Measurements from ENCODE around the gene PLEKHM1.
"Not testable (repeated sequence)": the region's sequence is repeated elsewhere in the genome, so short reads cannot be mapped to it uniquely, and the experiment has no call there.

The PLEKHM1 gene

DNA sequence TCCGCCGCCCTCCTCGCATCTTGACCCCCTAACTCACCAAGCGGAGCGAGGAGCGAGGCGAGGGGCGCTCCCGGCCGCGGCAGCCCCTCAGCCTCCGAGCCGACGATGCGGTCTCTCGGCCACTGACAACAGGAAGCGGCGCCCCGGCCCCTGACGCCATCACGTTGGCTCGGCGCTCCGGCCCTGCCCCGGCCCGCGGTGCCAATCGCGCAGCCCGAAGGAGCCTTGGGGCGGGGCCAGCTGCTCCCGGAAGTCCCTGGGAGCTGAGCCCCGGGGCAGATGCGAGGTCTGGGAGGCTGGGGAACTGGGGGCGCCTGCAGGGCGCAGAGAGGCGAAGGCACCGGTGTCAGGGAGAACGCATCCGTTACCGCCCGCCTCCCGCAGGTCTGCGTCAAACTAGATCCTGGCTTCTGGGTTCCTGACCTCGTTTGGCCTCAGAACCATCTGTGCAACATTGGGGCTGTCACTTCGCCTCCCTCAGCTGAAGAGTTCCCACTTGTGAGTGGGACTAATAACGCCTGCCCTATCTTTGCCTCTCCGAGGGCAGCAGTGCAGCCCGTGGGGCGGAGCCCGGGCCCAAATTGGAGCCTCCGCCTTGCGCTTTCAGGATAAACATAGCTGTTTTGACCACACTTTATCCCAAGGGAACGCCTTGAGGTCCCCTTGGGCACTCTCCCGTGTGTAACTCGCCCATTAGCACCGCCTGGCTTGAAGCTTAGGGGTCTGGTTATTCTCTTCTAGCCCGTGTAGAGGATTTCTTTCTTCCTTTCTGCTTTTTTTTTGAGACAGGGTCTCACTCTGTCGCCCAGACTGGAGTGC, at the start of gene PLEKHM1:
Gene PLEKHM1, minus strand, starts transcription at position 107 of the 819 bp plus-strand sequence. CDS start 8,237 bp downstream, outside the sequence.
- peak; percentile 78 for DNase-seq

DNA sequence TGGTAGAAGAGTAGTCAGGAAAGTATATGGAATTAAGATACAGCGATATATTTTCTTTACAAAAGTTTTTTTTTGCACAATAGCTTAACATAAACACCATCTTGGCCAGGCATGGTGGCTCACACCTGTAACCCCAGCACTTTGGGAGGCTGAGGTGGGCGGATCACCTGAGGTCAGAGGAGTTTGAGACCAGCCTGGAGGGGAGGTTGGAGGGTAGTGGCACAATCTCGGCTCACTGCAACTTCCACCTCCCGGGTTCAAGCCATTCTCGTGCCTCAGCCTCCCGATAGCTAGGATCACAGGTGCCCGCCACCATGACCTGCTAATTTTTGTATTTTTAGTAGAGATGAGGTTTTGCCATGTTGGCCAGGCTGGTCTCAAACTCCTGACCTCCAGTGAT, 47.6 kb upstream of the PLEKHM1 start:
- DNase-seq, result not testable (repeated sequence)

DNA sequence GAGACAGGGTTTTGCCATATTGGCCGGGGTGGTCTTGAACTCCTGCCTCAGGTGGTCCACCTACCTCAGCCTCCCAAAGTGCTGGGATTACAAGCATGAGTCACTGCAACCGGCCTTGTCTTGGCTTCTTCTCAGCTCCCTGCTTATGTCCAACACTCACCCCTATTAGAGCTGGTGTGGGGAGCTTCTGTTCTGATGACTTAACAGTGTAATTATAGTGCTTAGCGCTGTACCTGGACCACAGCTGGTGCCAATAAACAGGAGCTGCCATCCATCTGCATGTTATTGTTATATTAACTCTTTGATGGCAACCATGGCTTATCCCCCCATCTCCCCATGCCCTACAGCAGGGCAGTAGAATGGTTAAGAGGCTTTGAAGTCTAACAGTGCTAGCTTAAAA, 15.6 kb upstream of the PLEKHM1 start:
- DNase-seq, result not testable (repeated sequence)

DNA sequence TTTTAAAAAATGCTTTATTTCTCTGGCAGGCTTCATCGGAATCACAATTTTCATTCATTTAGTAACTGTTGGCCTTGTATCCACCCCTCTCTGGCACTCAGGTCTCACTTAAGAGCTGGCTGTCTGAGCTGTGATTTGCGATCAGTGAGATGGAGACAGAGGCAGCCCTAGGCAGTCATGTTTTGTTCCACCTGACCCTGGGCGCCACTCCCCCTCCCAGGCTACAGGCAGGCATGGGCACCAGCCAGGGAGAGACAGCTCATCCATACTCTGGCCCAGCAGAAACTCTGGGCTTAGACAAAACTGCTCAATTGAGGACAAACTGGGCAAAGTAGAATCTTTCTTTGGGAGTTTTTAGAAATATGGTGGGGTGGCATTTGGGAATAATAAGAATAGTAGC, 14.7 kb upstream of the PLEKHM1 start:
- not testable (repeated sequence) for DNase-seq

DNA sequence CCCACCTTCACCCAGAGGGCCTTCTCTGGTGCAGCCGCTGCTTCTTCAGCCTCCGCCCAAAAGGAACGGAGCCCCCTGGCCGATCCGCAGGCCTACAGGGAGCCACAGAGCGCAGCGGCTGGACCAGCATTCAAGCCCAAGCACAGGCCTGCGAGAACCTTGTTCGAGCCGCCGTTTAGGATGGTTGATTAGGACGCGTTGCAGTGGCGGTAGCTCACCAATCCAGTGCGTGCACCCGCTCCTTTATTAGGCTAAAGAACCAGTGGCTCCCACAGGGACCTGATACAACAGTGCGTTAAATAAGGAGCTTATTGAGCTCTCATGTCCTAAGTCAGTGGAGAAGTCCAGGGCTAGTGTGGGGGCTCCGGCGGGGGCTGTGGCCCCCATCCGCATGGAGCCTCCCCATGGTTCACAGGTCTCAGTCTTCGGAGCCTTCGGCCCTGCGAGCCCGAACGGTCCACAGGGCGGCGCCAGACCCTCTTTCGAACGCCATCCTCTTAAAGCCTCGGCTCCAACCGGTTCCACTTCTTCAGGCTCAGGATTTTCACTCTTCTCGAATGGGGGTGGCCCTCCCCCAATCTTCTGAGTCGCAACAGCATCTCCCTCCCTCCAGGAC, 10.7 kb upstream of the PLEKHM1 start:
- DNase-seq, result not testable (repeated sequence)

DNA sequence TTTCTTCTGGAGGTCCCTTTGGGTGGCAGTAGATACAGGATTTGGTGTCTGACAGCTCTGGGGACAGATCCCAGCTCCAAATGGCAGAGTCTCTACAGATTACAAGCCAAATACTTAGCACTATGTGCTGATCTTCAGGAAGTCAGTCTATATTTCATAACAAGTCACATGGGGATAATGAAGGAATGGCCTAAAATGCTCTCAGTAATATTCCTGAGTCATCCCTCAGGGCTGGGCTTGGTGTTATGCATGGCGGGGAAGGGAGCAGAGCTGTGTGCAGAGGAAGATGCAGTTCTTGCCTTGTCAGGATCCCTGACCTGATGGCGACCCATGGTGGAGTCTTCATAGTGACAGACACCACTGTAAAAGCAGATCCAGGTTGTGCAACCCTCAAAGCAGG, 10.0 kb upstream of the PLEKHM1 start:
- not testable (repeated sequence) for DNase-seq

DNA sequence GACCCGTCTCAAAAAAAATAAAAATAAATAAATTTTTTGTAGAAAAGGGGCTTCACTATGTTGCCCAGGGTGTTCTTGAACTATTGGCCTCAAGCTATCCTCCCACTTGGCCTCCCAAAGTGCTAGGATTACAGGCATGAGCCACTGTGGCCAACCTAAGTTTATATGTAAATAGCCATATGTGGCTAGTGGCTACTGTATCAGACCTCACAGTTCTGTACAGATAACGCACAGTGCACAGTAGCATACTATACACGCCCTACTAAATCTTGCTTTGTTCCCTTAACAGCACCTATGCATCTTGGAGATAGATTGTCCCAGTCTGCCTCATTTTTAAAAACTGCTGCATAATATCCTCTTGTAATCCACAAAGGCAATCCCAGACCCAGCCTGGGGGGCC, 8.7 kb upstream of the PLEKHM1 start:
- not testable (repeated sequence) for DNase-seq

DNA sequence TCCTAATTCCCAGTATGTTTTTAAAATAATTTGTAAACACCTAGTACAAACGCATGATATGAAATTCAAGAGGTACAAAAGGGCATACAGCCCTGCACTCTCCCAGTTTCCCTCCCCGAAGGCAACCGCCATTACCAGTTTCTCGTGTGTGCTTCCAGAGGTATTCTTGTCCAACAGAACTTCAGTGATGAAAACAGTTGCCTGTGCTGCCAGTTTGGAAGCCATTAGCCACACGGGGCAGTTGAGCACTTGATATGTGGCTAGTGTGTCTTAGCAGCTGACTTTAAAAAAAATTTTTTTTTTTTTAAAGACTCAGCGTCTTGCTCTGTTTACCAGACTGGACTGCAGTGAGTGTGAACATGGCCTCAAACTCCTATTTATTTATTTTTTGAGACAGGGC, 7.9 kb upstream of the PLEKHM1 start:
- not testable (repeated sequence) for DNase-seq

DNA sequence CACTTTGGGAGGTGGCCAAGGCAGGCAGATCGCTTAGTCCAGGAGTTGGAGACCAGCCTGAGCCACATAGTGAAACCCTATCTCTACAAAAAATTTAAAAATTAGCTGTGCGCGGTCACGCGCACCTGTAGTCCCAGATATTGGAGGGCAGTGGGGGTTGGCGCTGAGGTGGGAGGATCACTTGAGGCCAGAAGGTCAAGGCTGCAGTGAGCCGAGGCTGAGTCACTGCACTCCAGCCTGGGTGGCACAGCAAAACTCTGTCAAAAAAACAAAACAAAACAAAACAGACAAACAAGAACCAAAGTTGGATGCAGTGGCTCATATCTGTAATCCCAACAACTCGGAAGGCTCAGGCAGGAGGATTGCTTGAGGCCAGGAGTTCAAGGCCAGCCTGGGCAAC, 6.9 kb upstream of the PLEKHM1 start:
- not testable (repeated sequence) for DNase-seq

DNA sequence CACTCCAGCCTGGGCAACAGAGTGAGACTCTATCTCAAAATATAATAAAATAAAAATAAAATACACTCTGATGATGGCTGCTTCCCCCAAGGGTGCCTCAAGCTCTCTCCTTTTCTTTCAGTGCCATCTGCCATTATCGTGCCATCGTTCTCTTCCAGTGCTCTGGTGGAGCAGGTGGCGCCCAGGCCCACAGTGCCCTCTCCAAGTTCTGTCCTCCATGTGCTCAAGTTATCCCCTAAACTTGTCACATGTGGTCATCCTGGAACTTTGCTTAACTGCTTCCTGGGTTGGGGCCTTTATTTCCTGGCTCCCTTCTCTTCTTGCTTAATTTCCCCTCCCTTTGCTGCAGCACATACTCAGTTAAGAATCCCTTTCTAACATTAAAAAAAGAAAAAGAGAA, 6.0 kb upstream of the PLEKHM1 start:
- not testable (repeated sequence) for DNase-seq

DNA sequence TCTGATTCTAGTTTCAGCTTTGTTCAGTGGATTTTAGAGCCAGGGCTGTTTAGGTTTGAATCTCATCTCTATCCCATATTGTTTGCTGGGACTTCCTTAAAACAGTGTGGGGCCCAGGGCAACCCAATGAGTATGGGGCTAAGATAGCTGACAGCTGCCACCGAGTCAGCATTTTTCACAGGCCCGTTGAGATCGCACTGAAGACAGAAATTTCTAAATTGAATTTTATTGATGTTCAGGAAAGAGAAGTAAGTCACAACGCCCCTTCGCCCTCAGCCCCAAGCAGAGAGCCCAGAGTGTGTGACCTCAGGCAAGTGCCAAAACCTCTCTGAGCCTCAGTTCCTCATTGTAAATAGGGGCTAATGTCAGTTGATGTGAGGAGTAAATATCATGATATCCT, 4.0 kb upstream of the PLEKHM1 start:
- DNase-seq, result not testable (repeated sequence)

DNA sequence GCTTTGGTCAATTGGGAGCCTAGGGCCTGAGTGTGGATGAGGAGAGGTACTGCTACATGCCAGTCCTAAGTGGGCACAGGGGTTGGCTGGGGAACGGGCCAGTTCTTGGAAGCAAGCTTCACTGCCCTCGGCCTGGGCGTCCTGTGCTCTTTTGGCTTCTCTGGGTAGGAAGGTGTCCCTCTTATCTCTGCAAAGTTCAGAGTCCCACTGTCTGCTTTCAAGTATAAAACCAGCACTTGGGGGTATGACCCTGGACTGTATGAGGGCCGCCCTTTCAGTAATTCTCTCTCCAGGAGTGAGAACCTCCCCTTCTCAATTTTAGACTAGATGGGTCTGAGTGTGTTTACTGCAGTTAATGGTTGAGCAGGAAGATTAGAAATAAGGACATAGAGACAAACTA, 1.6 kb upstream of the PLEKHM1 start:
- DNase-seq, result not testable (repeated sequence)

DNA sequence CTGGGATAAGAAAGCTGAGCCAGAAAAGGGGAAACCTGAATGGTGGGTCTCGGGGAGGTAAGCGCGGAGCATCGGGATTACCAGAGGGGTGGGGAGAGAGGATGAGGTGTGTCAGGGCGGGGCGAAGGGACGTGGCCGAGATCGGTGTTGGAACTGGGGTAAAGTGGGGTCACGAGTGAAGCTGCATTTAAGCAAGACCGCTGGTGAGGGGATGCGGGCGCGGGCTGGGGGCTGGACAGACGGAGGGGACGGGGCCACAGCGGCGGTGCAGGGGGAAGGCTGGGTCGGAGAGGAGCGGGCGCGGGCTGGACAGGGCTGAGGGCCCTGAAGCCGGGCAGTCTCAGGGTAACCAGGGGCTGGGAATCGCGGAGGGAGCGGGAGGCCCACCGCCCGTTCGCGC, 323 bp downstream of the PLEKHM1 start:
- not testable (repeated sequence) for DNase-seq

DNA sequence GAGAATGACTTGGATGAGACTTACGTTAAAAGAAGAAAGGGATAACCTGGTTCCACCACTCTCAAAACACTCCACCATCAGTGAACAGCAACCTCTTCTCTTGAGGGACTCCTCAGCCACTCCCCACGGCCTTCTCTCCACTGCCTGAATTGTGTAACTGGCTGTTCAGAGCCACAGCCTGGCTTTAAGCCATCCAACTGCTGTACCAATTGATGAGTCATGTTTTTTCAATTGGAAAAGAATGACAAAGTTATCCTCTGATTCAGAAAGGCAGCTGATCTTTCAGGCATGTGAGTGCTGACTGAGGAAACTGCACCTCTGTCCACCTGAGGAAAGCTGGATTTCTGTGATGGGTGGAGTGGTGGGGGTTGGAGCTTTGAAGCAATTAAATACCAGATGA, 2.8 kb downstream of the PLEKHM1 start:
- peak; percentile 90 for DNase-seq

DNA sequence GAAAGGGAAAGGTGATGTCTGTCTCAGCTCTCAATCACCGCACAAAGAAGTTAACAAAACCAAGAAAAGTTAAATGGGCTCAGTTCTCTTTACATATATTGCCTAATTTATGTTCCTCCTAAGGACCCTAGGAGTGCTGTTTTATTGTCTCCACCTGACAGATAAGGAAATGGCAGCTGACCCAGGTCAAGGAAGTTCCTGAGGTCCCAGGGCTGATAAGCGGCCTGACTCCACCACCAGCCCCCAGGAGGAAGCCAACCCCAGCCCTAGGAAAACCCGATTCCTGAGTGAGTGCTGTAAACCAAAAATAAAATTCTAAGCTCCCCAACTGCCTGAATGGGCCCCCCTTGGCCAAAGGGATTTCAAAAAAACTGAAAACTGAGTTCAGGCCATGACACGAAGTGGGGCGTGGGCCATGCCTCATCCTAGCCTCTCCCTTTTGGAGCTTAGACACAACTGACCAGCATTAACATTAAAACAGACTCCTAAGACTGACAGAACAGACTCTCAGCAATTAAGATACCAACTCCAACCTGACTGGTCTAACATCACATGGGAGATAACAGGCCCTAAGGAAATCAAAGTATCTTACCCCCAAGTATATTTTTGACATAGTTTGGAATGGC, 6.8 kb downstream of the PLEKHM1 start:
- DNase-seq, result not testable (repeated sequence)

DNA sequence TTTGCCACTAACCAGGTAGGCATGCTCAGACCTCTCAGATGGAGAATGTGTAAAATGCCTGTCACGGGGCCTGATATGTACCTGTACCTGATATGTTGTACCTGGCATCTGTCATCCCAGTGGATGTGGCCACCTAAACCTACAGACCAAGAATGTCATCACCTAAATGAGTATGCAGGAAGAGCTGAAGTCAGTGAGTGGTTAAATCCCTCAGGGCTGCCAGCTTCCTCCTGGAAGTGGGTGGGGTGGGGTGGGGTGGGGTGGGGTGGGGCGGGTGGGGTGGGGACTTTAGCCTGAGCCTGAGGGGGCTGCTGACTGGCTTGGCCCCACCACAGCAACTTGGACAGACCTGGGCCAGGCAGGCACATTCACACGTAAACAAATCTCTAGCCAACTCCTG, 7.3 kb downstream of the PLEKHM1 start:
- not testable (repeated sequence) for DNase-seq

DNA sequence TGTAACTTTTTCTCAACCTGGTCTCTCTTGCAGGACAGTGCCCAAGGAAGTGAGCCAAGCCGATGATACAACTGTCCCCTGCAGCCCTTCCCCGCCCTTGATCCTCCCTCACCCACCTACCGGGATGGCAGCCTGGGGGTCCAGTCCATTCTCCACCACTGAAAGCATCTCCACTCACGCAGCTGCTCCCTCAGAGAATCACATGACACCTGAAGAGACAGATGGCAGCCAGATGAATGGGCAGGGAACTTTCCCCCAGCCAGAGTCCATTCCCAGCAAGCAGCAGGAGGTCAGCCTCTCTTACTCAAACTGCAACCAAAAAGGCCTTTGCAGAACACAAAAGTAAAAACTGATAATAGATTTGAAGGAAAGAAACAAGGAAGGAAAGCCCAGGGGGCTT, 8.2 kb downstream of the PLEKHM1 start:
- DNase-seq, result not testable (repeated sequence)

DNA sequence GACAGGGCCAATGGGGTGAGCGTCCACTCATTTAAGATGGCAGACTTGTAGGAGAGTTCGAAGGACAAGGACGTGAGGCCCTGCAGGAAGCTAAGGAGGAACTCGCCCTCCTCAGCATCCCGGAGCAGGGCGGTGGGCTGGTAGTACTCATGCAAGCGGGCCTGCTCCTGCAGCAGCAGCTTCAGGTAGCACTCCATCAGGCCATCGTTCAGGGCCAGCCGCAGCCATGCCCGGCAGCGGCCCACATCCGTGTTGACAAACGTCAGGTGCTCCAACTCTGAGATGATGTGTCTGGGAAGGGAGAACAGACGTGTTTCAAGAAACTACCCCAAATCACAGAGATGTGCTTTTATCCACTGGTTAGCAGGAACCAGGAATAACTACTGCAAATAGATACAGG, 15.1 kb downstream of the PLEKHM1 start:
- not testable (repeated sequence) for DNase-seq

DNA sequence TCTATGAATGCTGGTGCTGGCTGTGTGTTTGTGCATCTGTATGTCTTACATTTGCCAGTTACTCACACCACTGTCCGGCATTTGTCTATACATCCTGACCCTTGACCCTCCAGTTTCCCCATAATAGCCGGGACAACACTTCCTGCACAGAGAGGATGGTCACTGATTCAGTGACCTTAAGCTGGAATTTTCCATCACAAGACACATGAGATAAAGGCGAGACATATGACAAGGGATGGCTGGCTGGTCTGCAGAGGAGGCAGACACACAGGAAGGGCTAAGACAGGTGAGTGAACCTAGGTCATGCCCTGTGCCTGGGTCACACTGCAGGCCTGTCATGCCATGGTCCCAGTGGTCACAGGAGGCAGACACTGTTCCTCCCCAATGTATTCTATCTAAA, 18.3 kb downstream of the PLEKHM1 start:
- not testable (repeated sequence) for DNase-seq

DNA sequence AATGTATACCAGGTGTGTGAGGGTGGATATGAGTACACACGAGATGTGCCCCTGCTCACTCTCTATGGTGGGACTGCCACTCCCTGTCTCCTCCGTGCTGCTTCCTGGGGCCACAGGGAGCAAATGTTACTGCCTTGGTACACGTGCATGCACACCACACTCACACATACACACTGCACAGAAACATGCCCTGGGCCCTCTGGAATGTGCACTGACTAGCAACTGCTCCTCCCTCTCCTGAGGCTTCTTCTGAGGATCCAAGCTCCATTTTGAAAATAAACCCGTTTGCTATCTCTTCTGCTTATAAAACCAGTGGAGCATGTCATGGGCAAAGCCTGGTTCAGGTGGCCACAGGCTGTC, 21.3 kb downstream of the PLEKHM1 start:
- not testable (repeated sequence) for DNase-seq

DNA sequence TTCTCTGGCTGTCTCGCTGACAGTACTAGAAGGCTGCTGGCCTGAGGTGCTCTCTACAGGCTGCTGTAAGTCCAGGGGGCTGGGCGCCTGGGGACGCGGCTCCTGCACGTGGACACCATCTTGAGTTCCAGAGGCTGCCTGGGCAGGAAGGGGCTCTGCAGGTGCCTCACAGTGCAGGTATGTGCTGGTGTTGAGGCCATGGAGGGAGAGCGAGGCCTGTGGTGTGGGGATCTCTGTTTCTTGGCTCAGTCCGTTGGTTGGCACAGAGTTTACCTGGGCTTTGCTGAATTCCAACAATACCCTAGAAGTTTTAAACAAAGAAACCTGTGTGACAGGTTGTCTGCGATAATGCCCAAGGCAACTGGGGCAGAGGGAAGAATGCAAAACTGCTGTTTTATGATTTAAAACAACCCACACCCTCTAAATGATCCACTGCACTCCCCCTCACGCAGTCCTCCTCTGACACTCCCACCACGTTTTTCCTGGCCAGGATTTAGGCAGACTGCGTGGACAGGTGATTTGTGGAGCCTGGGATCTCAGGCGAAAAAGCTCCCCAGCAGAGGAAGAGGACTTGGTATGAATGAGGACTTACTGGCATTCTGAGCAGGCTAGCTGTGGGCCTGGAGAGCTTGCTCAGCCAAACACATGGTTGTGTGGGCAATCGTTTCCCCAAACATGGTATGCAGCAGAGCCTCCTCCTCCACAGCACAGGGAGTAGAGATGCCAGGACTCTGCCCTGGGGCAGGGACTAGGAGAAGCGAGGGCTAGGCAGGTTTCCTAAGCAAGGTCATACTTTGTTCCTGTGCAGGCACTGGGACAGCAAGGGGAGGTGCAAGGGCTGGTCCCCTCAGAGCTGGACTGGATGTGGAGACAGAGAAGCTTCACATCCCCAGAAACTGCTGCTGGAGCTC, 22.0 kb downstream of the PLEKHM1 start:
- DNase-seq, result not testable (repeated sequence)

DNA sequence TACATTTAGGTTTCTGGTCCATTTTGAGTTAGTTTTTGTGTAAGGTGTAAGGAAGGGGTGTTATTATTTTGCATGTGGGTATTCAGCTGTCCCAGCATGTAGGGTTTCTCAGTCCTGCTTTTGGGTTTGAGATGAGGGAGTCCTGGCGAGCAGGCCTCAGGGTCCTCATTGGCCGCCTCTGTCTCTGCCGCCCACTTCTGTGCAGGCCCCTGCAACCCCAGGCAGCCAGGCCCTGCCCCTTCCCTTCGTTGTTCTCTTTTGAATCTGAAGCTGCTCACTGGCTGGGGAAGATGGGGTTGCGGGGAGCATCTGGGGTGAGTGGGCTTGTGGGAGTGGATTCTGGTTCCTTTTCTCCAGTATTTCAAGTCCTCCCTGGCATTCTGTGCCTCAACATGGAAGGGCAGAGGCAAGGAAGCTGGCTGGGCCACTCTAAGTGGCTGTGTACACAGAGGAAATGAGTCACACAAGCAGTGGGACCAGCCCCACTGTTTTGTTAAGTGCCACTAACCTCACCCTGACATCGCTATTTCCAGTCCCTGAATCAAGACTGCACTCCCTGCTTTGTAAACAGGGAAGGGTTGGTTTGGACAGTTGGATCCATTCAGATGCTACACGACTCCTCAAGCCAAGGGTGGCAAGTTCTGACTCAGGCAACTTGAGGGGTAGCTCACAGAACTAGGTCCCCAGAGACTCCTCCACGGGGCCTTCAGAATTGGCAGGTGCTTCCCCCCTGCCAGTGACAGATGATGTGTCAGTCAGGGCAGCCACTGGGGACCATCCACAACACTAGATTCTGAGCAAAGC, 28.8 kb downstream of the PLEKHM1 start:
- DNase-seq, result peak; percentile 37

Data from fibroblast of skin of right biceps (primary cell).